GM12878 (cell line): ENCODE results near the gene HRG. TPM values are rescaled to one million over a fixed set of nuclear protein-coding genes. Genes with fewer than 3 reads are reported as not detected.

Experiments
- ATAC-seq: fragments of 200-7000 bp; cut with Tn5 transposase; 3 replicates; pipeline ENCODE4 v1.9.1; 2020; ENCODE audit warnings: mild to moderate bottlenecking, moderate library complexity
- BruUV-seq: library from RNA; stranded (reverse); fragments of 400-500 nt; replicated peaks from 2 replicates; lab custom pipeline; 2021; lab: Mats Ljungman, UMichigan
- CTCF ChIA-PET: fragments of 300-600 bp; sonication (Branson Sonifier 250); formaldehyde crosslinking; extraction: SDS; loops from one replicate; lab custom pipeline; 2021; ENCODE audit warnings: inconsistent platforms; lab: Yijun Ruan, JAX
- POLR2A ChIA-PET: fragments of 350-600 bp; formaldehyde crosslinking; extraction: SDS; loops from one replicate; lab custom pipeline; 2021; ENCODE audit warnings: inconsistent platforms; lab: Charles Lee
- RAD21 ChIA-PET: fragments of 300-600 bp; sonication (Branson Sonifier 250); formaldehyde crosslinking; loops from one replicate; lab custom pipeline; 2023; ENCODE audit warnings: antibody characterized with exemption; ENCODE audit not compliant: unreplicated experiment; lab: Charles Lee
- SMC1A ChIA-PET: fragments of 300-600 bp; sonication (Branson Sonifier 250); formaldehyde crosslinking; loops from one replicate; lab custom pipeline; 2023; ENCODE audit not compliant: unreplicated experiment, uncharacterized antibody; lab: Charles Lee
- DNase-seq: peaks from one replicate; pipeline ENCODE4 v3.0.0-alpha.2; 2011; ENCODE audit warnings: low read depth, low spot score
- FAIRE-seq: peaks from 3 replicates; lab custom pipeline; 2011; peaks lifted over from hg19 to GRCh38; lab: Jason Lieb, UNC
- H2AFZ ChIP-seq: 2 replicates; pipeline ENCODE4 v1.6.0; 2011; ENCODE audit warnings: low read depth, low read length, control low read depth; ENCODE audit not compliant: control insufficient read depth
- H3K27ac ChIP-seq: 2 replicates; pipeline ENCODE4 v1.5.1; 2011; ENCODE audit warnings: control low read depth; ENCODE audit not compliant: control insufficient read depth, insufficient read depth
- H3K27me3 ChIP-seq, 2 experiments: replicated peaks in 1 of 2; 2 replicates each; pipeline versions ENCODE4 v1.6.0 to v1.6.1; 2011; ENCODE audit warnings: low read length in 1 of 2; ENCODE audit not compliant: control insufficient read depth in 2 of 2, insufficient read depth in 2 of 2
- H3K36me3 ChIP-seq, 2 experiments: 2 replicates each; pipeline ENCODE4 v1.5.1; 2011; ENCODE audit warnings: low read length in 1 of 2; ENCODE audit not compliant: control insufficient read depth in 2 of 2, insufficient read depth in 2 of 2
- H3K4me1 ChIP-seq: 2 replicates; pipeline ENCODE4 v1.6.1; 2011; ENCODE audit warnings: mild to moderate bottlenecking, low read length, moderate library complexity, mixed read lengths; ENCODE audit not compliant: control insufficient read depth, insufficient read depth
- H3K4me2 ChIP-seq: 2 replicates; pipeline ENCODE4 v1.6.0; 2011; ENCODE audit warnings: control low read depth; ENCODE audit not compliant: control insufficient read depth, insufficient read depth
- H3K4me3 ChIP-seq: fragments of 200-600 bp; sonication (generic); 2 replicates; pipeline ENCODE4 v1.5.1; 2016
- H3K79me2 ChIP-seq: 2 replicates; pipeline ENCODE4 v1.6.0; 2011; ENCODE audit warnings: low read length; ENCODE audit not compliant: control insufficient read depth, insufficient read depth
- H3K9ac ChIP-seq: 2 replicates; pipeline ENCODE4 v1.8.0; 2011; ENCODE audit warnings: low read length, control low read depth, mixed read lengths; ENCODE audit not compliant: control insufficient read depth, insufficient read depth
- H3K9me3 ChIP-seq: replicated peaks from 3 replicates; pipeline ENCODE4 v1.5.1; 2011; ENCODE audit warnings: mild to moderate bottlenecking, low read length; ENCODE audit not compliant: control insufficient read depth, insufficient read depth
- H4K20me1 ChIP-seq: 2 replicates; pipeline ENCODE4 v1.6.0; 2011; ENCODE audit not compliant: control insufficient read depth, insufficient read depth
- CREB1 ChIP-seq: IDR thresholded peaks from 2 replicates; pipeline ENCODE4 v1.6.1; 2012; ENCODE audit warnings: low read depth, mild to moderate bottlenecking, inconsistent platforms
- EZH2 ChIP-seq: IDR thresholded peaks from 2 replicates; pipeline ENCODE4 v1.6.1; 2012; ENCODE audit warnings: low read depth, mild to moderate bottlenecking, control low read depth, inconsistent platforms, low read length, borderline replicate concordance; ENCODE audit not compliant: control insufficient read depth
- IKZF2 ChIP-seq, 2 experiments: fragments of 450-650 bp; IDR thresholded peaks; 2 replicates each; pipeline ENCODE4 v1.6.1; 2017; ENCODE audit warnings: mild to moderate bottlenecking in 2 of 2, moderate library complexity in 2 of 2
- RUNX3 ChIP-seq: IDR thresholded peaks from 2 replicates; pipeline ENCODE4 v1.6.1; 2012; ENCODE audit warnings: low read length, inconsistent platforms
- ZNF384 ChIP-seq: IDR thresholded peaks from 2 replicates; pipeline ENCODE4 v1.6.1; 2012; ENCODE audit warnings: low read depth, mild to moderate bottlenecking, low read length, improper control_type of control experiment, borderline replicate concordance
- in situ Hi-C: fragments of 300-500 bp; cut with MboI; formaldehyde crosslinking; loops from 9 replicates; pipeline ENCODE4 v1.14.3; 2018; ENCODE audit warnings: mixed read lengths
- intact Hi-C: fragments of 100-400 bp; cut with micrococcal nuclease; formaldehyde crosslinking; loops from one replicate; pipeline ENCODE4 v1.14.2; 2022; ENCODE audit not compliant: unreplicated experiment
- polyA plus RNA-seq, 11 experiments: library from polyadenylated mRNA; depleted of rRNA in 4 of 11; unstranded in 6 of 11; stranded (reverse) in 5 of 11; fragments of >200 nt; fragmentation: Nextera tagmentation in 4 of 11; fragmentation: Illumina TruSeq in 1 of 11; extraction: Ambion mirVana in 4 of 11; extraction: Trizol in 1 of 11; gene quantifications; 1 replicate in 1 of 11; 2 replicates in 10 of 11; pipeline versions ENCODE4 v1.2.1 to v1.2.3, GENCODE V29; 2011 to 2016; ENCODE audit warnings: inconsistent platforms in 2 of 11, missing spikeins in 2 of 11, low read depth in 1 of 11
- total RNA-seq, 4 experiments: library from RNA; depleted of rRNA in 3 of 4; stranded (reverse); fragments of >200 nt in 3 of 4; fragmentation: Illumina TruSeq in 1 of 4; extraction: Trizol in 1 of 4; gene quantifications; 2 replicates each; pipeline versions ENCODE4 v1.2.1 to v1.2.3, GENCODE V29; 2013 to 2021
- TF ChIP-seq, protein P1 (sequence below): fragments of 450-650 bp; IDR thresholded peaks from 2 replicates; pipeline ENCODE4 v1.6.1; 2017; ENCODE audit warnings: low read depth, mild to moderate bottlenecking, moderate library complexity
- TF ChIP-seq, protein P2 (sequence below): IDR thresholded peaks from 2 replicates; pipeline ENCODE4 v1.6.1; 2012; ENCODE audit warnings: improper control_type of control experiment, low read depth, low read length; ENCODE audit not compliant: insufficient replicate concordance

The HRG gene
- total and polyA plus RNA-seq, 10 of the 15 experiments (the other 5 are each of a cell fraction or from before 2014, with no cell fraction given), result 0.21 TPM; not detected in 9

DNA sequence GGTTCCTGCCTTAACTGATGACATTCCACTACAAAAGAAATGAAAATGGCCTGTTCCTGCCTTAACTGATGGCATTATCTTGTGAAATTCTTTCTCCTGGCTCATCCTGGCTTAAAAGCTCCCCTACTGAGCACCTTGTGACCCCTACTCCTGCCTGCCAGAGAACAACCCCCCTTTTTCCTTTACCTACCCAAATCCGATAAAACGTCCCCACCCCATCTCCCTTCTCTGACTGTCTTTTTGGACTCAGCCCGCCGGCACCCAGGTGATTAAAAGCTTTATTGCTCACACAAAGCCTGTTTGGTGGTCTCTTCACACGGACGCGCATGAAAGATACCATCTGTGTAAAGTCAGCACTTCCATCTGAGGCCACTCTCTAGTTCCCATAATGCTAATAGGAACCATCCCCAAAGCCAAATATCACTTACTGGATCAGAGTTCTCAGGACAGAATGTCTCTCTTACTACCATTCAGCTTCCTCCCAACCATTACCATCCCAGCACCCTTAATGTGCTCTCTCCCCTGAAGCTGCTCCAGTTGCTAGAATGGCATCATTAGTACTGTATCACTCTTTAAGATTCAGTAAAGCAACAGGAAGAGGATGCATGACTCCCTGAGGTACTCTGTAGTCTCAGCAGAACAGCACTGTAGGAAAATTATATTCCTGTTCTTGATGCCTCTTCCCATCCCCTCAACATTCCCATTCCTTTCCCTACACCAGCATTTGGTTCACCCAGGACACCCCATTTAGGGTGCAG, 2.3 kb upstream of the HRG start (continued):
- TF ChIP-seq EZH2, result no peak
- TF ChIP-seq, protein P1, sequence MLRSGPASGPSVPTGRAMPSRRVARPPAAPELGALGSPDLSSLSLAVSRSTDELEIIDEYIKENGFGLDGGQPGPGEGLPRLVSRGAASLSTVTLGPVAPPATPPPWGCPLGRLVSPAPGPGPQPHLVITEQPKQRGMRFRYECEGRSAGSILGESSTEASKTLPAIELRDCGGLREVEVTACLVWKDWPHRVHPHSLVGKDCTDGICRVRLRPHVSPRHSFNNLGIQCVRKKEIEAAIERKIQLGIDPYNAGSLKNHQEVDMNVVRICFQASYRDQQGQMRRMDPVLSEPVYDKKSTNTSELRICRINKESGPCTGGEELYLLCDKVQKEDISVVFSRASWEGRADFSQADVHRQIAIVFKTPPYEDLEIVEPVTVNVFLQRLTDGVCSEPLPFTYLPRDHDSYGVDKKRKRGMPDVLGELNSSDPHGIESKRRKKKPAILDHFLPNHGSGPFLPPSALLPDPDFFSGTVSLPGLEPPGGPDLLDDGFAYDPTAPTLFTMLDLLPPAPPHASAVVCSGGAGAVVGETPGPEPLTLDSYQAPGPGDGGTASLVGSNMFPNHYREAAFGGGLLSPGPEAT, result no peak

DNA sequence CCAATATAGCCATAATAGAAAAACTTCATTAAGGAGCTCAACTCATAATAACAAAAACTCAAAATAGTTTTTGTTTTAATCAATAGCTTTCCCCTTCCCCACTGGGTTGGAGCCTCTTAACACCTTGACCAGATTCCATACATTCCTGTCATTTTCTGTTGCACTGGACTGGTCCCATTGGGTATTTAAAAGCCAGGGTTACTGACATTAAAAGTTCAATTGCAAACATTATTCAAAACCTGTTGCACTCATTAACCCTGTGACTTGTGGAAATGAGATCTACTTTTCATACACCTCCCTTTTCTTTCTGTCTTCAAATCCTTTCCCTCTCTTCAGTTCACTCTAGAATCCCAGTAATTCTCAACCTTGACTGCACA, 1.7 kb upstream of the HRG start:
- no peaks in the 10 kb centered on the region for H4K20me1 ChIP-seq
- BruUV-seq, result no TSS peak
- H3K4me3 ChIP-seq, result no peak overlapping the region
- in situ Hi-C loops, result no loop called here
- H3K4me1 ChIP-seq, result no peaks in the 10 kb centered on the region
- H3K36me3 ChIP-seq, result no peaks in the 10 kb centered on the region
- DNase-seq, result no peak
- no peak overlapping the region for H3K9ac ChIP-seq
- ATAC-seq, result no peak
- intact Hi-C loops, result no loop called here
- CTCF ChIA-PET, result interaction anchor here (1.3 kb wide), 1 partner anchor 50 kb away, joined by 5 read pairs; no protein-coding TSS in a partner anchor
- no peak for FAIRE-seq
- peaks cover 0 to 2% of the 10 kb centered on the region in 2 experiments; a peak in 2 of 4 replicates for H3K27me3 ChIP-seq
- no peaks in the 10 kb centered on the region for H3K79me2 ChIP-seq
- POLR2A ChIA-PET, result no interaction called here
- no peak overlapping the region for H3K27ac ChIP-seq
- SMC1A ChIA-PET, result interaction anchor here (0.7 kb wide), 1 partner anchor 934 kb away, joined by 3 read pairs; no protein-coding TSS in a partner anchor
- no peak for TF ChIP-seq ZNF384
- no peak for TF ChIP-seq CREB1
- no peak for TF ChIP-seq IKZF2 (IDR thresholded peaks at IDR 0.05)
- TF ChIP-seq, protein P2, sequence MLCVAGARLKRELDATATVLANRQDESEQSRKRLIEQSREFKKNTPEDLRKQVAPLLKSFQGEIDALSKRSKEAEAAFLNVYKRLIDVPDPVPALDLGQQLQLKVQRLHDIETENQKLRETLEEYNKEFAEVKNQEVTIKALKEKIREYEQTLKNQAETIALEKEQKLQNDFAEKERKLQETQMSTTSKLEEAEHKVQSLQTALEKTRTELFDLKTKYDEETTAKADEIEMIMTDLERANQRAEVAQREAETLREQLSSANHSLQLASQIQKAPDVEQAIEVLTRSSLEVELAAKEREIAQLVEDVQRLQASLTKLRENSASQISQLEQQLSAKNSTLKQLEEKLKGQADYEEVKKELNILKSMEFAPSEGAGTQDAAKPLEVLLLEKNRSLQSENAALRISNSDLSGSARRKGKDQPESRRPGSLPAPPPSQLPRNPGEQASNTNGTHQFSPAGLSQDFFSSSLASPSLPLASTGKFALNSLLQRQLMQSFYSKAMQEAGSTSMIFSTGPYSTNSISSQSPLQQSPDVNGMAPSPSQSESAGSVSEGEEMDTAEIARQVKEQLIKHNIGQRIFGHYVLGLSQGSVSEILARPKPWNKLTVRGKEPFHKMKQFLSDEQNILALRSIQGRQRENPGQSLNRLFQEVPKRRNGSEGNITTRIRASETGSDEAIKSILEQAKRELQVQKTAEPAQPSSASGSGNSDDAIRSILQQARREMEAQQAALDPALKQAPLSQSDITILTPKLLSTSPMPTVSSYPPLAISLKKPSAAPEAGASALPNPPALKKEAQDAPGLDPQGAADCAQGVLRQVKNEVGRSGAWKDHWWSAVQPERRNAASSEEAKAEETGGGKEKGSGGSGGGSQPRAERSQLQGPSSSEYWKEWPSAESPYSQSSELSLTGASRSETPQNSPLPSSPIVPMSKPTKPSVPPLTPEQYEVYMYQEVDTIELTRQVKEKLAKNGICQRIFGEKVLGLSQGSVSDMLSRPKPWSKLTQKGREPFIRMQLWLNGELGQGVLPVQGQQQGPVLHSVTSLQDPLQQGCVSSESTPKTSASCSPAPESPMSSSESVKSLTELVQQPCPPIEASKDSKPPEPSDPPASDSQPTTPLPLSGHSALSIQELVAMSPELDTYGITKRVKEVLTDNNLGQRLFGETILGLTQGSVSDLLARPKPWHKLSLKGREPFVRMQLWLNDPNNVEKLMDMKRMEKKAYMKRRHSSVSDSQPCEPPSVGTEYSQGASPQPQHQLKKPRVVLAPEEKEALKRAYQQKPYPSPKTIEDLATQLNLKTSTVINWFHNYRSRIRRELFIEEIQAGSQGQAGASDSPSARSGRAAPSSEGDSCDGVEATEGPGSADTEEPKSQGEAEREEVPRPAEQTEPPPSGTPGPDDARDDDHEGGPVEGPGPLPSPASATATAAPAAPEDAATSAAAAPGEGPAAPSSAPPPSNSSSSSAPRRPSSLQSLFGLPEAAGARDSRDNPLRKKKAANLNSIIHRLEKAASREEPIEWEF, result no peak
- no peak for TF ChIP-seq RUNX3
- H3K9me3 ChIP-seq, result no peaks in the 10 kb centered on the region
- no peak overlapping the region for H2AFZ ChIP-seq
- no peak overlapping the region for H3K4me2 ChIP-seq
- RAD21 ChIA-PET, result no interaction called here
